H1 (cell line): Measurements from ENCODE around the gene PLCB1. TPM values are rescaled to one million over a fixed set of nuclear protein-coding genes. Genes with fewer than 3 reads are reported as not detected.

ENCODE experiments used
- CREB1 ChIP-seq: IDR thresholded peaks from 2 replicates; pipeline ENCODE4 v1.6.1; 2012; ENCODE audit warnings: inconsistent platforms
- polyA plus RNA-seq, 7 experiments: library from polyadenylated mRNA; depleted of rRNA in 3 of 7; stranded (reverse) in 5 of 7; unstranded in 2 of 7; fragments of >200 nt in 5 of 7; fragments of 200-250 nt in 2 of 7; gene quantifications; 1 replicate in 5 of 7; 2 replicates in 1 of 7; 4 replicates in 1 of 7; pipeline versions ENCODE4 v1.2.1 to v1.2.3, GENCODE V29; 2011 to 2013; ENCODE audit warnings: missing spikeins in 2 of 7, mixed read lengths in 2 of 7
- total RNA-seq: library from RNA; stranded (reverse); fragmentation: NEBNext Ultra II Directional; extraction: Animal tissue kit (Norgen Biotek cat#: 25700); gene quantifications from 2 replicates; pipeline ENCODE4 v1.2.1, GENCODE V29; 2021

The PLCB1 gene
- total and polyA plus RNA-seq, 2 of the 8 experiments (the other 6 are each of a cell fraction or from before 2014, with no cell fraction given) = 2.6 to 9.1 TPM

- TF ChIP-seq CREB1 = no peak
Measured at GRCh38 chr20:8930726-8931125, 798.7 kb downstream of the PLCB1 start (continued).
